KOPT-K1 (cell line): Measurements from ENCODE around the gene HSD11B1L.

Experiments
- H3K27ac ChIP-seq: fragments of 200-600 bp; sonication (generic); 2 replicates; pipeline ENCODE4 v1.5.1; 2016; ENCODE audit warnings: antibody characterized with exemption, mild to moderate bottlenecking, low read depth, low read length; ENCODE audit not compliant: poor library complexity, severe bottlenecking
- H3K36me3 ChIP-seq: fragments of 200-600 bp; sonication (generic); 2 replicates; pipeline ENCODE4 v1.5.1; 2017; ENCODE audit warnings: antibody characterized with exemption, mild to moderate bottlenecking, low read length, moderate library complexity; ENCODE audit not compliant: insufficient read depth
- H3K9me3 ChIP-seq: fragments of 200-600 bp; sonication (generic); 2 replicates; pipeline ENCODE4 v1.5.1; 2017; ENCODE audit warnings: antibody characterized with exemption, low read length, mild to moderate bottlenecking; ENCODE audit not compliant: insufficient read depth, poor library complexity, severe bottlenecking

Gene HSD11B1L

GRCh38 chr19:5690125-5690954, 9.5 kb downstream of the HSD11B1L start, which contains the start of gene RPL36:
TSS of gene RPL36 (plus strand) at chr19:5690295. CDS start at chr19:5690508, 213 bp downstream.
- Histone ChIP-seq H3K36me3 (peaks cover 46% of the 10 kb centered on the region), H3K9me3 (no peaks in the 10 kb centered on the region), H3K27ac (peak within 1 kb of the TSS; percentile 94)

DNA sequence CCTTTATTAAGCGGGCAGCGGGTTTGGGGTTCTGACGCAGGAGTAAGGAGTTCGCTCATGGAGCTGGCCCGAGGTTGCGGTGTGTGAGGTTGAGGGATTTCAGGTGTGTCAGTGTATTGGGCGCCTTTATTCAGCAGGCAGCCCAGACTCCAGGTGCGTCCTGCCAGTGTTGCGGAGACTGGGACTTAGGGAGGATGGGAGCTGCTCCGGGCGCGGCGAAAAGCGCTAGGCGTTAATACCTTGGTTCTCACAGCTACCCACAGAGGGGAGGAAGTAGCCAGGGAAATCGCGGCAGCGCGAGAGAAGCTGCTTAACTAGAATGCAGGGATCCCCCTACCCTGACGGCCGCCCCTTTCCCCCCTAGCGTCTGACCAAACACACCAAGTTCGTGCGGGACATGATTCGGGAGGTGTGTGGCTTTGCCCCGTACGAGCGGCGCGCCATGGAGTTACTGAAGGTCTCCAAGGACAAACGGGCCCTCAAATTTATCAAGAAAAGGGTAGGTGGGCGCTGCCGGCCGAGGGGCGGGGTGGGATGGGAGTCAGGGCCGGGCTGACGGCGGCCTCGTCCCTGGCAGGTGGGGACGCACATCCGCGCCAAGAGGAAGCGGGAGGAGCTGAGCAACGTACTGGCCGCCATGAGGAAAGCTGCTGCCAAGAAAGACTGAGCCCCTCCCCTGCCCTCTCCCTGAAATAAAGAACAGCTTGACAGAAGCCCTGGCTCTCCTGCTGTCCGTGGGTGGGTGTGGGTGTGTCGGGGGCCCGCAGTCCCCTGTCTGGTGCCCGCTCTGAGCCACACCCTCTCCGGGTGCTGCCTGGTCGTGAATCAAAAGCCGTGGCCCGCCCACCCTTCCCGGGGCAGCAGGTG, 10.4 kb downstream of the HSD11B1L start:
- H3K36me3 ChIP-seq: peaks cover 55% of the 10 kb centered on the region
- peak overlapping the region; percentile 94 for H3K27ac ChIP-seq
- H3K9me3 ChIP-seq: no peaks in the 10 kb centered on the region

GRCh38 chr19:5691822-5692722, 11.2 kb downstream of the HSD11B1L start:
- H3K36me3 ChIP-seq: peaks cover 63% of the 10 kb centered on the region
- H3K27ac ChIP-seq: peak overlapping the region; percentile 94
- no peaks in the 10 kb centered on the region for H3K9me3 ChIP-seq

DNA sequence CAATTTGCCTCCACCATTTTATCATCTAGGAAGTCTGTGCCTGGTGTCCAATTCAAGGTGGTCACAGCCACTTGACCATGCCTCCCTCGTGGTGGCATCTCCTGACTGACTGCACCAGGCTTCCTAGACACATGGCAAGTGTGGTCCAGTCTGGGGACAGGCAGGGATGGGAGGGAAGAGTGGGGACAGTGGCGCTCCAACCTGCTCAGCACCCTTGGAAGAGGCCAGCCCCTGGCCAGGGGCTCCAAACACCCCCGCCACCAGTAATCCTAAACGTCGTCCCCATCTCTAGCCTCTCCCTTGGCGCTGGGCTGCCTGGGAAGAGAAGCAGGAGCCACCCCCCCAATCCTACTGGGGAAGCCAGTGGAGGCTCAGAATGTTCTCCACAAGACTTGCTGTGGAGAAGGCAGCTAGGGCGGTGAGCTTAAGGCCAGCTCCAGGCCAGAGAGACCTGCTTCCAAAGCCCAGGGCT, 11.9 kb downstream of the HSD11B1L start:
- Histone ChIP-seq H3K9me3 (no peaks in the 10 kb centered on the region), H3K27ac (no peak overlapping the region), H3K36me3 (peaks cover 70% of the 10 kb centered on the region)

GRCh38 chr19:5693195-5694166, 12.7 kb downstream of the HSD11B1L start:
- no peak overlapping the region for H3K27ac ChIP-seq
- no peaks in the 10 kb centered on the region for H3K9me3 ChIP-seq
- peaks cover 78% of the 10 kb centered on the region for H3K36me3 ChIP-seq

- Histone ChIP-seq H3K36me3 (peaks cover 86% of the 10 kb centered on the region), H3K27ac (no peak overlapping the region), H3K9me3 (no peaks in the 10 kb centered on the region)
Measured at GRCh38 chr19:5694167-5694955, 13.5 kb downstream of the HSD11B1L start.

- Histone ChIP-seq H3K36me3 (peaks cover 92% of the 10 kb centered on the region), H3K27ac (no peak overlapping the region), H3K9me3 (no peaks in the 10 kb centered on the region)
Measured at GRCh38 chr19:5694956-5695648, 14.3 kb downstream of the HSD11B1L start.

DNA sequence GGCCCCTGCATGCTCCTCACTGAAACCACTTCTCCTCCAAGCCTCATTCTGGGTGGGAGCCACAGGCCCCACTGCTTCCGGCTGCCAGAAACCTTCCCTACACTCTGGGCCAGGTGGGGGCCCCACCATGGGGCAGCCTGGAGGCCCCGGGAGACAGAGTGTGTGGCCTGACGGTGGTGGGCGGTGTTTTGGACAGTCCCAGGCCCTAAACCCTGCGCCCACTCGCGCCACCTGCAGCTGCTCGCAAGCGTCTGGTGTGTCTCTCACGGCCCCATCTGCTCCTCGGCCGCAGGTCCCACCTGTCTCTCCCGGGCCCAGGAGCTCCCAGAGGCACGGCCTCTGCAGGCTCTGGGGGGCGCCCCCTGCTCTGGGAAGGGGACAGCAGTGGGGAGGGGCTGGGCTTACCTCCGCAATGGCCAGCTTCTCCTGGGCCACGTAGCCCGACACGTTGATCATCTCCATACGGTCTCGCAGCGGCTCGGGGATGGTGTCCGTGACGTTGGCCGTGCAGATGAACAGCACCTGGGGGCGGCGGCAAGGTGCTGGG, 14.9 kb downstream of the HSD11B1L start:
- no peaks in the 10 kb centered on the region for H3K9me3 ChIP-seq
- H3K36me3 ChIP-seq: peaks cover 99% of the 10 kb centered on the region
- no peak overlapping the region for H3K27ac ChIP-seq

DNA sequence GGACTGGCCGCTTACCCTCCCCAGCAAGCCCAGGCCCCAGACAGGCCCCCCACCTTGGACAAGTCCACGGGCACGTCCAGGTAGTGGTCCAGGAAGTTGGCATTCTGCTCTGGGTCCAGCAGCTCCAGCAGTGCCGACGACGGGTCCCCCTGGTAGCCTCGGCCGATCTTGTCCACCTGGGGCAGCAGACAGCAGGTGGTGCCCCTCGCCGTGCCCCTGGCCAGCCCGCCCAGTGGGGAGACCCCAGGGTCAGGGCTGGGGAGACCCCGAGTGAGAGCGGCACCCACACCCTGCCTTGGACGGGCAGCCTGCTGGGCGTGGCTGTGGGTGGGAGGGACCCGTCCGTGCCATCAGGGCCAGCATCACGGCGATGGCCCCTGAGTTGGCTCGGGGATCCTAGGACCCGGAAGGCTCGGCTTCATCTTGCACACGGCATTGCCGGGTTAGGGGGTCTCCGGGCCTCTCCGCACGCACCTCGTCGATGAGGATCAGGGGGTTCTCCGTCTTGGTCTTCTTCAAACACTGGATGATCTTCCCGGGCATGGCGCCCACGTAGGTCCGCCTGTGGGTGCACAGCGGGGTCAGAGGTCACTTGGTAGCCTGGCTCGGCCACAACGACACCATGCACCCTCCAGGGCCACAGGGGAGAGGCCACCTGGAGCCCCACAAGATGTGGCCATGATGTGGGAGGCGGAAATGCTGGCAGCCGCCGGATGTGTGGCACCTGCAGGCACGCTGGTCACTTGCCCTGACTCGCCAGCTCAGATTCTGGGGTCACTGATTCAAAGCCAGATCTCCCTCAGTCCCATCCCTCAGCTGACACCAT, 15.6 kb downstream of the HSD11B1L start:
- Histone ChIP-seq H3K9me3 (no peaks in the 10 kb centered on the region), H3K36me3 (peaks cover 99% of the 10 kb centered on the region), H3K27ac (no peak overlapping the region)

GRCh38 chr19:5697022-5697889, 16.4 kb downstream of the HSD11B1L start:
- Histone ChIP-seq H3K27ac (no peak overlapping the region), H3K36me3 (peaks cover 90% of the 10 kb centered on the region), H3K9me3 (no peaks in the 10 kb centered on the region)
